Measurements from ENCODE around the gene ARSI.

Gene ARSI

GRCh38 chr5:150265870-150266383, 36.8 kb downstream of the ARSI start:
- no peak for TF ChIP-seq GATA2 (IDR thresholded peaks at IDR 0.05; ENCODE audit: low read depth, low read length)
- TF ChIP-seq GATA3 (IDR thresholded peaks at IDR 0.05; ENCODE audit: low read depth, low read length): no peak

- TF ChIP-seq GATA2 (IDR thresholded peaks at IDR 0.05; ENCODE audit: low read depth, low read length): no peak
- no peak for TF ChIP-seq GATA3 (IDR thresholded peaks at IDR 0.05; ENCODE audit: low read depth, low read length)
Observed at GRCh38 chr5:150264667-150265603, 37.8 kb downstream of the ARSI start.

- no peak for TF ChIP-seq GATA2 (IDR thresholded peaks at IDR 0.05; ENCODE audit: low read depth, low read length)
- no peak for TF ChIP-seq GATA3 (IDR thresholded peaks at IDR 0.05; ENCODE audit: low read depth, low read length)
Observed at GRCh38 chr5:150263801-150264621, 38.7 kb downstream of the ARSI start.

- no peak for TF ChIP-seq GATA2 (IDR thresholded peaks at IDR 0.05; ENCODE audit: low read depth, low read length)
- TF ChIP-seq GATA3 (IDR thresholded peaks at IDR 0.05; ENCODE audit: low read depth, low read length): no peak
Observed at GRCh38 chr5:150263375-150263775, 39.3 kb downstream of the ARSI start.

GRCh38 chr5:150262502-150262901, 40.2 kb downstream of the ARSI start:
- TF ChIP-seq GATA3 (IDR thresholded peaks at IDR 0.05; ENCODE audit: low read depth, low read length) (no peak), GATA2 (IDR thresholded peaks at IDR 0.05; ENCODE audit: low read depth, low read length) (no peak)

GRCh38 chr5:150261231-150261630, 41.5 kb downstream of the ARSI start:
- TF ChIP-seq GATA2 (IDR thresholded peaks at IDR 0.05; ENCODE audit: low read depth, low read length): no peak
- TF ChIP-seq GATA3 (IDR thresholded peaks at IDR 0.05; ENCODE audit: low read depth, low read length): no peak

GRCh38 chr5:150258130-150258529, 44.6 kb downstream of the ARSI start:
- TF ChIP-seq GATA3 (IDR thresholded peaks at IDR 0.05; ENCODE audit: low read depth, low read length) (no peak), GATA2 (IDR thresholded peaks at IDR 0.05; ENCODE audit: low read depth, low read length) (no peak)

GRCh38 chr5:150257424-150257823, 45.3 kb downstream of the ARSI start:
- TF ChIP-seq GATA3 (IDR thresholded peaks at IDR 0.05; ENCODE audit: low read depth, low read length) (no peak), GATA2 (IDR thresholded peaks at IDR 0.05; ENCODE audit: low read depth, low read length) (no peak)

GRCh38 chr5:150256410-150257064, 46.2 kb downstream of the ARSI start:
- TF ChIP-seq GATA3 (IDR thresholded peaks at IDR 0.05; ENCODE audit: low read depth, low read length) (no peak), GATA2 (IDR thresholded peaks at IDR 0.05; ENCODE audit: low read depth, low read length) (no peak)

GRCh38 chr5:150255659-150256409, 46.9 kb downstream of the ARSI start:
- no peak for TF ChIP-seq GATA2 (IDR thresholded peaks at IDR 0.05; ENCODE audit: low read depth, low read length)
- no peak for TF ChIP-seq GATA3 (IDR thresholded peaks at IDR 0.05; ENCODE audit: low read depth, low read length)

GRCh38 chr5:150254774-150255173, 47.9 kb downstream of the ARSI start:
- no peak for TF ChIP-seq GATA2 (IDR thresholded peaks at IDR 0.05; ENCODE audit: low read depth, low read length)
- TF ChIP-seq GATA3 (IDR thresholded peaks at IDR 0.05; ENCODE audit: low read depth, low read length): no peak

- no peak for TF ChIP-seq GATA3 (IDR thresholded peaks at IDR 0.05; ENCODE audit: low read depth, low read length)
- no peak for TF ChIP-seq GATA2 (IDR thresholded peaks at IDR 0.05; ENCODE audit: low read depth, low read length)
Observed at GRCh38 chr5:150254363-150254762, 48.3 kb downstream of the ARSI start.

Data from SH-SY5Y (cell line).